ENCODE results near the gene OPHN1. TPM values are rescaled to one million over a fixed set of nuclear protein-coding genes. Genes with fewer than 3 reads are reported as not detected.

Gene OPHN1
- polyA plus RNA-seq, 1 donor from 2014 or later, result 7.6 TPM

DNA sequence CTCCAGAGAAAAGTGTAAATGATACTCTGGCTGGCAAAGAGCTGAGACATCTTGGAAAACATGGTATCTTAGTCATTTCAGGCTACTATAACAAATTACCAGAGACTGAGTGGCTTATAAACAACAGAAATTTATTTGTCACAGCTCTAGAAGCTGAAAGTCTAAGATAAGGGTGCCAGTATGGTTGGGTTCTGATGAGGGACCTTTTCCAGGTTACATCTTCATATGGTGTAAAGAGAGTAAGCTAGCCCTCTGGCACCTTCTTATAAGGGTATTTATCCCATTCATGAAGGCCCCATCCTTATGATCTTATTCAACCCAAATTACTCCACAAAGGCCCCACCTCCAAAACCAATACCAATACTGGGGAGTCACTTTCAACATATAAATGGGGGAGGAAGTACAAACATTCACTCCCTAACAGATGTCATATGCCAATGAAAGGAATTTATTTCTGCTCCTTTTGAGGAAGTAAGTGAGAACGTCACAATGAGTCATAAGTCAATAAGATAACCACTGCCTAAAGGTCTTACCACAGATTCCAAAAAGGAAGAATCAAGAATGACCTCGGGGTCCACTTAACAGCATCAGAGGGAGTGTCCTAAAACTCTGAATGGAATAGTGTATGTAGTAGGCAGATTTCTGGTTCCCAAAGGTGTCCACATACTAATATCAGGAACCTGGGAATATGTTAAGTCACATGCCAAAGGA is 246.6 kb downstream of the OPHN1 start:
- Histone ChIP-seq H3K9me3 (ENCODE audit: low read length) (no peaks in the 10 kb centered on the region), H3K36me3 (ENCODE audit: insufficient read depth, low read length) (no peaks in the 10 kb centered on the region), H3F3A (ENCODE audit: insufficient read depth, low read length, poor library complexity, severe bottlenecking) (no peaks in the 10 kb centered on the region), H3K27me3 (ENCODE audit: insufficient read depth, low read depth, low read length) (no peaks in the 10 kb centered on the region), H3K9me2 (ENCODE audit: insufficient read depth, low read length) (no peaks in the 10 kb centered on the region), H3K4me2 (ENCODE audit: low read length) (no peak overlapping the region), H2AFZ (ENCODE audit: low read depth, low read length) (no peak overlapping the region), H3K79me2 (replicated peaks; ENCODE audit: insufficient read depth, low read length) (no peaks in the 10 kb centered on the region), H3K27ac (ENCODE audit: low read length) (no peak overlapping the region), H3K9ac (ENCODE audit: low read length) (no peak overlapping the region), H3K4me3 (ENCODE audit: low read length) (no peak overlapping the region), H4K20me1 (ENCODE audit: insufficient read depth) (no peaks in the 10 kb centered on the region)
- no peak for TF ChIP-seq EZH2 (IDR thresholded peaks at IDR 0.05; ENCODE audit: borderline replicate concordance, insufficient read depth, low read length, poor library complexity, severe bottlenecking)
- TF ChIP-seq RAD21 (conservative IDR thresholded peaks at IDR 0.05), result no peak
- TF ChIP-seq SMC3 (conservative IDR thresholded peaks at IDR 0.05; ENCODE audit: poor library complexity), result no peak
- TF ChIP-seq POLR2AphosphoS5 (IDR thresholded peaks at IDR 0.05), result no peak
- no peak for TF ChIP-seq MXI1 (conservative IDR thresholded peaks at IDR 0.05; ENCODE audit: poor library complexity, severe bottlenecking)
- TF ChIP-seq EP300 (conservative IDR thresholded peaks at IDR 0.05; ENCODE audit: poor library complexity, severe bottlenecking), result no peak
- TF ChIP-seq, protein P1, sequence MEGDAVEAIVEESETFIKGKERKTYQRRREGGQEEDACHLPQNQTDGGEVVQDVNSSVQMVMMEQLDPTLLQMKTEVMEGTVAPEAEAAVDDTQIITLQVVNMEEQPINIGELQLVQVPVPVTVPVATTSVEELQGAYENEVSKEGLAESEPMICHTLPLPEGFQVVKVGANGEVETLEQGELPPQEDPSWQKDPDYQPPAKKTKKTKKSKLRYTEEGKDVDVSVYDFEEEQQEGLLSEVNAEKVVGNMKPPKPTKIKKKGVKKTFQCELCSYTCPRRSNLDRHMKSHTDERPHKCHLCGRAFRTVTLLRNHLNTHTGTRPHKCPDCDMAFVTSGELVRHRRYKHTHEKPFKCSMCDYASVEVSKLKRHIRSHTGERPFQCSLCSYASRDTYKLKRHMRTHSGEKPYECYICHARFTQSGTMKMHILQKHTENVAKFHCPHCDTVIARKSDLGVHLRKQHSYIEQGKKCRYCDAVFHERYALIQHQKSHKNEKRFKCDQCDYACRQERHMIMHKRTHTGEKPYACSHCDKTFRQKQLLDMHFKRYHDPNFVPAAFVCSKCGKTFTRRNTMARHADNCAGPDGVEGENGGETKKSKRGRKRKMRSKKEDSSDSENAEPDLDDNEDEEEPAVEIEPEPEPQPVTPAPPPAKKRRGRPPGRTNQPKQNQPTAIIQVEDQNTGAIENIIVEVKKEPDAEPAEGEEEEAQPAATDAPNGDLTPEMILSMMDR (IDR thresholded peaks at IDR 0.05; ENCODE audit: poor library complexity, severe bottlenecking), result no peak
- TF ChIP-seq, protein P2, sequence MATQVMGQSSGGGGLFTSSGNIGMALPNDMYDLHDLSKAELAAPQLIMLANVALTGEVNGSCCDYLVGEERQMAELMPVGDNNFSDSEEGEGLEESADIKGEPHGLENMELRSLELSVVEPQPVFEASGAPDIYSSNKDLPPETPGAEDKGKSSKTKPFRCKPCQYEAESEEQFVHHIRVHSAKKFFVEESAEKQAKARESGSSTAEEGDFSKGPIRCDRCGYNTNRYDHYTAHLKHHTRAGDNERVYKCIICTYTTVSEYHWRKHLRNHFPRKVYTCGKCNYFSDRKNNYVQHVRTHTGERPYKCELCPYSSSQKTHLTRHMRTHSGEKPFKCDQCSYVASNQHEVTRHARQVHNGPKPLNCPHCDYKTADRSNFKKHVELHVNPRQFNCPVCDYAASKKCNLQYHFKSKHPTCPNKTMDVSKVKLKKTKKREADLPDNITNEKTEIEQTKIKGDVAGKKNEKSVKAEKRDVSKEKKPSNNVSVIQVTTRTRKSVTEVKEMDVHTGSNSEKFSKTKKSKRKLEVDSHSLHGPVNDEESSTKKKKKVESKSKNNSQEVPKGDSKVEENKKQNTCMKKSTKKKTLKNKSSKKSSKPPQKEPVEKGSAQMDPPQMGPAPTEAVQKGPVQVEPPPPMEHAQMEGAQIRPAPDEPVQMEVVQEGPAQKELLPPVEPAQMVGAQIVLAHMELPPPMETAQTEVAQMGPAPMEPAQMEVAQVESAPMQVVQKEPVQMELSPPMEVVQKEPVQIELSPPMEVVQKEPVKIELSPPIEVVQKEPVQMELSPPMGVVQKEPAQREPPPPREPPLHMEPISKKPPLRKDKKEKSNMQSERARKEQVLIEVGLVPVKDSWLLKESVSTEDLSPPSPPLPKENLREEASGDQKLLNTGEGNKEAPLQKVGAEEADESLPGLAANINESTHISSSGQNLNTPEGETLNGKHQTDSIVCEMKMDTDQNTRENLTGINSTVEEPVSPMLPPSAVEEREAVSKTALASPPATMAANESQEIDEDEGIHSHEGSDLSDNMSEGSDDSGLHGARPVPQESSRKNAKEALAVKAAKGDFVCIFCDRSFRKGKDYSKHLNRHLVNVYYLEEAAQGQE (IDR thresholded peaks at IDR 0.05; ENCODE audit: borderline replicate concordance), result no peak
- no peak for TF ChIP-seq TAF1 (IDR thresholded peaks at IDR 0.05; ENCODE audit: low read depth)

DNA sequence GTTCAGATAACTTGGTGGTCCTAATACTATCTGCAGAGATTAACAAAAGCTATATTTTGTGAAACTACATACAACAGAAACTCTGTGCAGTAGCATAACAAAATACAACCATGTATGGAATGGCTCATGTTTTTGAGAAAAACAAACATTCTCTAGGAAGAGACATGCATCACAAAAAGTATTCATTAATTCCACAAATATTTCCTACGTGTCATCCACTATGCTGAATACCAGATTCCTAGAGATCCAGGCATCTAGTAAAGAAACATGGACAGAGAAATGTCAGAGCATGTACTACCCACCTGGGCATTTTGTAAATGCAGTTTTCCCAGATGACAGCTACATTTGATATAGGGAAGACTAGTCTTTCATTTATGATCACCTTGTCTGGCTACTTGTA is 248.1 kb downstream of the OPHN1 start:
- Histone ChIP-seq H3K36me3 (ENCODE audit: insufficient read depth, low read length) (no peaks in the 10 kb centered on the region), H4K20me1 (ENCODE audit: insufficient read depth) (no peaks in the 10 kb centered on the region), H3K4me2 (ENCODE audit: low read length) (no peak overlapping the region), H3K9ac (ENCODE audit: low read length) (no peak overlapping the region), H2AFZ (ENCODE audit: low read depth, low read length) (no peak overlapping the region), H3F3A (ENCODE audit: insufficient read depth, low read length, poor library complexity, severe bottlenecking) (no peaks in the 10 kb centered on the region), H3K4me3 (ENCODE audit: low read length) (no peak overlapping the region), H3K9me2 (ENCODE audit: insufficient read depth, low read length) (no peaks in the 10 kb centered on the region), H3K27me3 (ENCODE audit: insufficient read depth, low read depth, low read length) (no peaks in the 10 kb centered on the region), H3K27ac (ENCODE audit: low read length) (no peak overlapping the region), H3K79me2 (replicated peaks; ENCODE audit: insufficient read depth, low read length) (no peaks in the 10 kb centered on the region), H3K9me3 (ENCODE audit: low read length) (no peaks in the 10 kb centered on the region)
- TF ChIP-seq, protein P2 (IDR thresholded peaks at IDR 0.05; ENCODE audit: borderline replicate concordance), result no peak
- TF ChIP-seq MXI1 (conservative IDR thresholded peaks at IDR 0.05; ENCODE audit: poor library complexity, severe bottlenecking) (no peak), RAD21 (conservative IDR thresholded peaks at IDR 0.05) (no peak), EZH2 (IDR thresholded peaks at IDR 0.05; ENCODE audit: borderline replicate concordance, insufficient read depth, low read length, poor library complexity, severe bottlenecking) (no peak), POLR2AphosphoS5 (IDR thresholded peaks at IDR 0.05) (no peak), EP300 (conservative IDR thresholded peaks at IDR 0.05; ENCODE audit: poor library complexity, severe bottlenecking) (no peak), SMC3 (conservative IDR thresholded peaks at IDR 0.05; ENCODE audit: poor library complexity) (no peak), TAF1 (IDR thresholded peaks at IDR 0.05; ENCODE audit: low read depth) (no peak)
- TF ChIP-seq, protein P1 (IDR thresholded peaks at IDR 0.05; ENCODE audit: poor library complexity, severe bottlenecking), result no peak
